Stimulated activated CD8-positive, alpha-beta memory T cell treated with anti-CD3 and anti-CD28 coated beads, Interleukin-7, amount 100 ng/mL, for 24 hours (primary cell): ENCODE data around the gene ACVRL1.

Source experiments
- DNase-seq: peaks from one replicate; pipeline ENCODE4 v3.0.0-alpha.2; 2020; ENCODE audit warnings: low read depth

ACVRL1 gene

DNA sequence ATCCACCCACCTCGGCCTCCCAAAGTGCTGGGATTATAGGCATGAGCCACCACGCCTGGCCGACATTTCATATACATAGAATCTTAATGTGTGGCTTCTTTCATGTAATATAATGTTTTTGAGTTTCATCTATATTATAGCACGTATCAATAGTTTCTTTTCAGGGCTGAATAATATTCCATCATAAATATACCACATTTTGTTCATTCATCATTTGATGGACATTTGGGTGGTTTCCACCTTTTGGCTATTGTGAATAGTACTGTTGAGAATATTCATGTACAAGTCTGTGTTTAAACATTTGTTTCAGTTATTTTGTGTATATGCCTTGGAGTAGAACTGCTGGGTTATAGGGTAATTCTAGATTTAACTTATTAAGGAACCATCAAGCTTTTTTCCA lies 56.2 kb downstream of the ACVRL1 start:
- DNase-seq, result no peak

DNA sequence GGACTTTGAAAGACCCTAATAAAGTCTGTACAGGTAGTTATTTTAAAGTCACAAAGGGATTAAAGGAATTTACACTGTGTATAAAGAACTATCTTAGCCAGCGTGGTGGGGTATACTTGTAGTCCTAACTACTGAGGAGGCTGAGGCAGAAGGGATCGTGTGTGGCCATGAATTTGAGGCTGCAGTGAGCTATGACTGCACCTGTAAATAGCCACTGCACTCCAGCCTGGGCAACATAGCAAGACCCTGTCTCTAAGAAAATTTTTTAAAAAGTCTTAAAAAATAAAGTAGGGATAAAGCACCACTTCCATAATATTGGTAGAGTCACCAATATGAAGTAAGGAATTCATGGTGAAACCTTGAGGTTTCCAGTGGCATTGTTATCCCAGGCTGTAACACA lies 62.3 kb downstream of the ACVRL1 start:
- no peak for DNase-seq

DNA sequence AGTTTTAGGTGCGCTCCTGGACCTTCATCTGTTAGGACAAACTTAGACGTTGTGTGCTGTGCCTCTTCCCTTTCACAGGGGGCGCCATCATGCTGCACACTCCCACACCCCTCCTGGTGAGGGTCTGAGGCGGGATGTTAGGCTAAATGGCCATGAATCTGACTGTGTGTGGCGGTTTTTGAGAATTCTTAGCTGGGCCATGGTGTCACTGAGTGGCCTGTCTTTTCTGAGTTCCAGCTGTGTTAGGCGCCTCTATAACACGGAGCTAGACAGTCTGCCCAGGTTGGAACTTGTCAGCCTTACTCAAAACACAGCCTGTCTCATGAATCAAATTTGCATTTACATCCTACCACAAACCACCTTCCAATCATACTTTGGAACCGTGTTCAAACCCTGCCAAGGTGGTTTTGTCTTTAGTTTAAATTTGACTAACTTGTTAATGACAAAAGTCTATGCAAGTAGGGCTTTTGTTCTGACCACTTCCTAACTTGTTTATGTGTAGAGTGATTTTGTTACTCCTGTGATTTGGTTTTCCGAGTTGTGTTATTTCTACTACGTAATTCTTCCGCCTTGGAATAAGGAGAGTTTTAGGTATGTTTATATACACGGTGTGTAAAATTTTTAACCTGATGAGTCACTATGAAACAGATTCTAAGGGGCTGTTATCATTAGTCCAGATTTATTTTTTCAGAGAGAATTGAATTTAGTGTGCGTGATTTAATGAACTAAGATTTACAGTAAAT lies 63.8 kb downstream of the ACVRL1 start:
- DNase-seq, result no peak

DNA sequence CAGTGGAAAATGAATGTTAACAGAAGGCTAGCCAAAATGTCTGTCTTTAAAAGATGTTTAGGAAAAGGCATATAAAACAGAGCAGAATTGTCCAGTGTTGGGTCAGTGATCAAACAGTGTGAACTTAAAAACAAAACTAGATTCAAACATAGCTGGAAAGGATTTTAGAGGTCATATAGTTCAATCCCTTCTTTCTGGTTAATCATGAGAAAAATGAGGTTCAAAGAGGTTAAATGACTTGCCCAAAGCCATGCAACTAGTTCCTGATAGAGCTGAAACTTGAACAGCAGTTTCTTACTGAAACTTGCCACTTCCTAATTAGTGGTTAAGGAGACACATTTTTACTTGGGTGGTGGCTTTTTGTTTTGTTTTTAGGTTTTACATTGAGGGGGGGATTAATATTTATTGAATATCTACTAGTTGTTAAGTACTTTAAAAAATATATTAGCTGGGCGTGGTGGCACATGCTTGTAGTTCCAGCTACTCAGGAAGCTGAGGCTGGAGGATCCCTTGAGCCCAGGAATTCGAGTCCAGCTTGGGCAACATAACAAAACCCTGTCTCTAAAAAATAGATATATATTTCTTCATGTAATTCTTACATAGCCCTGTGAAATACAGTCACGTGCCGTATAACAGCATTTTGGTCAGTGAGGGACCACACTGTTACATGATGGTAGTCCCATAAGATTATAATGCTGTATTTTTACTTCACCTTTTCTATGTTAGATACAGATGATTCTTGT lies 64.5 kb downstream of the ACVRL1 start:
- no peak for DNase-seq

DNA sequence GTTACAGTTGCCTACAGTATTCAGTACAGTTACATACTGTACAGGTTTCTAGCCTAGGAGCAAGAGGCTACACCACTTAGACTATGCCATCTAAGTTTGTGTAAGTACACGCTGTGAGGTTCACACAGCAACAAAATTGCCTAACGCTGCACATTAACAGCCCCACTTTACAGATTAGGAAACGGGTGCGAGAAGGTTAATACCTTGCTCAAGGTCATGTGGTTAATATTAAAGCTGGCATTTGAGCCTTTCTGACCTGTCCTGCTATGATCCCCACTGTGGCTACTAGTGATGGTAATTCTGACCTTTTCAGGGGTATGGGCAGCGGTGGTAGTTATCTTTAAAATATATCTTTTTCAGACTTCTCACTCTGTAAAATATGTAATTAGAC lies 65.1 kb downstream of the ACVRL1 start:
- DNase-seq, result no peak

DNA sequence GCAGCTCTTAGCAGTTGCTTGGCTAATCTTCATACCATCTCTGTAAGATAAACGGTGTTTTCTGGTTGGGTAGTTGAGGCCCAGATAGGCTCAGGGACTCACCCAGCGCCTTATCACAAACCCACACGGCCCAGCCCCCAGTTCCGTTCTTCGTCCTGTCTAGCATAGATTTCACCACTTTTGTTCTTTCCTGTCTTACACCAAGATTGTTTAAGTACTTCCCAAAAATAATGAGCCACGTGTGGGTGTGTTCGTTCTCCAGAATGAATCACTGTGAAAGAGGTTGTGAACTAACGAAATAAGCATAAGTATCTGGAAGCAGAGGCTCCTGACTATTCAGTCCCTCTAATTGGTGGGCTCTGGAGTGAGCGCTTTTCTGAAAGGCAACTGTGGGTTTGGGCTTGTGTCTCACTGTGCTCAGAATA lies 65.6 kb downstream of the ACVRL1 start:
- DNase-seq, result peak; percentile 37
